ENCODE results near the gene KLF17. TPM values are rescaled to one million over a fixed set of nuclear protein-coding genes. Genes with fewer than 3 reads are reported as not detected.
"Not testable (repeated sequence)": the region's sequence is repeated elsewhere in the genome, so short reads cannot be mapped to it uniquely, and the experiment has no call there.

The KLF17 gene
- polyA plus RNA-seq, 1 donor (not counting 4 experiments of a cell fraction or from before 2014, with no cell fraction given): not detected

DNA sequence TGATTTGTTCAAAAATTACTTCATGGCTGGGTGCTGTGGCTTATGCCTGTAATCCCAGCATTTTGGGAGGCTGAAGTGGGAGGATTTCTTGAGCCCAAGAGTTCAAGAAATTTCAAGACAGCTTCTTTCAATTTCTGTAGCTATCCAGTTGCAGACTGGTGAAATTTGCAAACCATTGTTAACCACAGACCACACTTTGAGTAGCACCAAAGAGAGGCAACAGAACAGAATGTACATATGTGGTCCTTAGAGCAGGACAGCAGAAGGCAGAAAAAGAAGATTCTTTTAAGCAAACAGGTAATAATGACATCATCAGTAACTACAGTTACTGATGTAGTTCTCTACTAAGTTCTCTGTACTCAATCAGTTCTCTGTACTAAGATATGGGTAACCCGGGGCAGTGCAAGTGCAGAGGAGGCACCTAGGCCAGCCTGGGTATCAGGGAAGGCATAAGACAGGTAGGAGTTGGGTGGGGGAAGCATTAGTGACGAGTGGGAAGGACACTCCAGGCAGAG, 5.5 kb upstream of the KLF17 start:
- Histone ChIP-seq H2AFZ (ENCODE audit: control insufficient read depth, low read length) (no peak overlapping the region), H3K4me3 (ENCODE audit: control insufficient read depth in 2 of 3, extremely low read depth in 1 of 3, insufficient read depth in 2 of 3, low read depth in 1 of 3, low read length in 3 of 3) (no peak overlapping the region), H3K27me3 (ENCODE audit: control insufficient read depth, extremely low read depth, insufficient read depth, low read length) (peaks cover 3% of the 10 kb centered on the region), H4K20me1 (ENCODE audit: control insufficient read depth, extremely low read depth, insufficient read depth, low read length) (no peaks in the 10 kb centered on the region), H3K27ac (ENCODE audit: control insufficient read depth, insufficient read depth, low read length) (no peak overlapping the region), H3K4me1 (ENCODE audit: control insufficient read depth, extremely low read depth, insufficient read depth, low read length) (no peaks in the 10 kb centered on the region), H3K9me3 (ENCODE audit: control insufficient read depth, low read depth, low read length) (no peaks in the 10 kb centered on the region), H3K79me2 (ENCODE audit: control insufficient read depth, insufficient read depth, low read length) (no peaks in the 10 kb centered on the region), H3K9ac (ENCODE audit: control insufficient read depth, extremely low read depth, insufficient read depth, low read length) (no peak overlapping the region), H3K36me3 (ENCODE audit: control insufficient read depth in 2 of 2, extremely low read depth in 1 of 2, insufficient read depth in 2 of 2, low read length in 2 of 2) (no peaks in the 10 kb centered on the region), H3K4me2 (ENCODE audit: control insufficient read depth, extremely low read depth, insufficient read depth, low read depth, low read length) (no peak overlapping the region), H3K9me1 (ENCODE audit: control insufficient read depth, extremely low read depth, insufficient read depth, low read length) (no peaks in the 10 kb centered on the region)
- no peak for DNase-seq (ENCODE audit: low read depth, low spot score)
- dilution Hi-C loops (cut with MboI; ENCODE audit: extremely low pct_ligation_motif_present, low sequenced_read_pairs): no loop called here
- no peak for FAIRE-seq
- TF ChIP-seq EZH2 (IDR thresholded peaks at IDR 0.05; ENCODE audit: low read length) (no peak), CTCF (optimal IDR thresholded peaks at IDR 0.05 in 1 of 3, IDR thresholded peaks at IDR 0.05 in 1 of 3, conservative IDR thresholded peaks at IDR 0.05 in 1 of 3; ENCODE audit: extremely low read depth in 1 of 3, insufficient read depth in 2 of 3, low read length in 3 of 3) (no peak)

GRCh38 chr1:44114098-44114497, 4.5 kb upstream of the KLF17 start:
- DNase-seq (ENCODE audit: low read depth, low spot score): no peak

DNA sequence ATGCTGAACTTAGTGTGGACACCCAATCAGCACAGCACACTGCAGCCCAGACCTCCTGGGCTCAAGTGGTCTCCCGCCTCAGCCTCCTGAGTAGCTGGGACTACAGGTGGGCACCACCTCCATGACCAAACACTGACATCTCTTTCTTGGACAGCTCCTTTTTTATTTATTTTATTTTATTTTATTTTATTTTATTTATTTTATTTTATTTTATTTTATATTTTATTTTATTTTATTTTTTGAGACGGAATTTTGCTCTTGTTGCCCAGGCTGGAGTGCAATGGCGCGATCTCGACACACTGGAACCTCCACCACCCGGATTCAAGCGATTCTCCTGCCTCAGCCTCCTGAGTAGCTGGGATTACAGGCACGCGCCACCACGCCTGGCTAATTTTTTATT, 1.3 kb upstream of the KLF17 start:
- H3K79me2 ChIP-seq (ENCODE audit: control insufficient read depth, insufficient read depth, low read length); H3K36me3 ChIP-seq (ENCODE audit: control insufficient read depth in 2 of 2, extremely low read depth in 1 of 2, insufficient read depth in 2 of 2, low read length in 2 of 2); H3K4me3 ChIP-seq (ENCODE audit: control insufficient read depth in 2 of 3, extremely low read depth in 1 of 3, insufficient read depth in 2 of 3, low read depth in 1 of 3, low read length in 3 of 3); H2AFZ ChIP-seq (ENCODE audit: control insufficient read depth, low read length); H3K9me1 ChIP-seq (ENCODE audit: control insufficient read depth, extremely low read depth, insufficient read depth, low read length); H3K9me3 ChIP-seq (ENCODE audit: control insufficient read depth, low read depth, low read length); H3K4me2 ChIP-seq (ENCODE audit: control insufficient read depth, extremely low read depth, insufficient read depth, low read depth, low read length); dilution Hi-C loops (cut with MboI; ENCODE audit: extremely low pct_ligation_motif_present, low sequenced_read_pairs); H3K9ac ChIP-seq (ENCODE audit: control insufficient read depth, extremely low read depth, insufficient read depth, low read length); FAIRE-seq; H3K27ac ChIP-seq (ENCODE audit: control insufficient read depth, insufficient read depth, low read length); H4K20me1 ChIP-seq (ENCODE audit: control insufficient read depth, extremely low read depth, insufficient read depth, low read length); H3K4me1 ChIP-seq (ENCODE audit: control insufficient read depth, extremely low read depth, insufficient read depth, low read length); H3K27me3 ChIP-seq (ENCODE audit: control insufficient read depth, extremely low read depth, insufficient read depth, low read length); DNase-seq (ENCODE audit: low read depth, low spot score): not testable (repeated sequence)

More at GRCh38 chr1:44114098-44114497, 4.5 kb upstream of the KLF17 start:
- Histone ChIP-seq H3K9me1 (ENCODE audit: control insufficient read depth, extremely low read depth, insufficient read depth, low read length) (no peaks in the 10 kb centered on the region), H3K4me1 (ENCODE audit: control insufficient read depth, extremely low read depth, insufficient read depth, low read length) (no peaks in the 10 kb centered on the region), H4K20me1 (ENCODE audit: control insufficient read depth, extremely low read depth, insufficient read depth, low read length) (no peaks in the 10 kb centered on the region), H3K36me3 (ENCODE audit: control insufficient read depth in 2 of 2, extremely low read depth in 1 of 2, insufficient read depth in 2 of 2, low read length in 2 of 2) (no peaks in the 10 kb centered on the region), H3K9ac (ENCODE audit: control insufficient read depth, extremely low read depth, insufficient read depth, low read length) (no peak overlapping the region), H3K27me3 (ENCODE audit: control insufficient read depth, extremely low read depth, insufficient read depth, low read length) (peaks cover 3% of the 10 kb centered on the region), H3K27ac (ENCODE audit: control insufficient read depth, insufficient read depth, low read length) (no peak overlapping the region), H3K4me2 (ENCODE audit: control insufficient read depth, extremely low read depth, insufficient read depth, low read depth, low read length) (no peak overlapping the region), H3K4me3 (ENCODE audit: control insufficient read depth in 2 of 3, extremely low read depth in 1 of 3, insufficient read depth in 2 of 3, low read depth in 1 of 3, low read length in 3 of 3) (no peak overlapping the region), H3K9me3 (ENCODE audit: control insufficient read depth, low read depth, low read length) (no peaks in the 10 kb centered on the region), H3K79me2 (ENCODE audit: control insufficient read depth, insufficient read depth, low read length) (no peaks in the 10 kb centered on the region), H2AFZ (ENCODE audit: control insufficient read depth, low read length) (no peak overlapping the region)
- dilution Hi-C loops (cut with MboI; ENCODE audit: extremely low pct_ligation_motif_present, low sequenced_read_pairs): no loop called here
- FAIRE-seq: no peak
- TF ChIP-seq CTCF (optimal IDR thresholded peaks at IDR 0.05 in 1 of 3, IDR thresholded peaks at IDR 0.05 in 1 of 3, conservative IDR thresholded peaks at IDR 0.05 in 1 of 3; ENCODE audit: extremely low read depth in 1 of 3, insufficient read depth in 2 of 3, low read length in 3 of 3) (no peak), EZH2 (IDR thresholded peaks at IDR 0.05; ENCODE audit: low read length) (no peak)
